Measurements from ENCODE around the gene SCN4A. TPM values are rescaled to one million over a fixed set of nuclear protein-coding genes. Genes with fewer than 3 reads are reported as not detected.

SCN4A gene
- total and polyA plus RNA-seq, 2 of the 13 experiments (the other 11 are each of a cell fraction or from before 2014, with no cell fraction given), result 0.02 to 0.03 TPM

GRCh38 chr17:64004903-64005733, 32.4 kb upstream of the SCN4A start:
- Histone ChIP-seq H3K4me2 (ENCODE audit: low read depth, low read length) (peak overlapping the region; percentile 81), H3K36me3 (replicated peaks in 1 of 2; ENCODE audit: control insufficient read depth in 1 of 2, insufficient read depth in 2 of 2, low read length in 2 of 2) (no peaks in the 10 kb centered on the region), H3K9me3 (ENCODE audit: low read length) (no peaks in the 10 kb centered on the region), H3K27ac (ENCODE audit: extremely low read length, insufficient read depth, low read length) (peak overlapping the region; percentile 8), H3K4me3 (replicated peaks in 1 of 3; ENCODE audit: insufficient read depth in 1 of 3, low read depth in 2 of 3, low read length in 3 of 3) (peak overlapping the region in 1 of 3 experiments; percentile 67; a peak in 2 of 6 replicates), H3K79me2 (ENCODE audit: insufficient read depth, low read length) (no peaks in the 10 kb centered on the region), H2AFZ (ENCODE audit: low read length) (no peak overlapping the region), H3K9ac (ENCODE audit: insufficient read depth, low read depth, low read length) (peak overlapping the region; percentile 18; the same call in 1 of the 2 replicates), H3K27me3 (ENCODE audit: control insufficient read depth in 1 of 2, insufficient read depth in 2 of 2, low read length in 2 of 2) (no peaks in the 10 kb centered on the region), H3K4me1 (ENCODE audit: insufficient read depth, low read length) (peaks cover 76% of the 10 kb centered on the region), H4K20me1 (ENCODE audit: insufficient read depth, low read length) (no peaks in the 10 kb centered on the region)
- 68% methylated on average over 18 of the region's 19 CpGs for WGBS (ENCODE audit: low lambda C conversion rate)
- 0 out of 2 replicates have a peak, but pooled peaks have one; percentile 1 for TF ChIP-seq ZNF746 (CRISPR knock-in tag; IDR thresholded peaks at IDR 0.05)
- no peak for TF ChIP-seq ZBTB3 (CRISPR knock-in tag; IDR thresholded peaks at IDR 0.05; ENCODE audit: borderline replicate concordance, low read depth)
- ATAC-seq (no peak), FAIRE-seq (no peak), DNase-seq (ENCODE audit: low spot score) (no peak)
- ChIA-PET POLR2A (no interaction called here), CTCF (ENCODE audit: low intra/inter-chr PET ratio, low total read pairs) (no interaction called here)
- BruUV-seq (replicated peaks), result no TSS peak
- intact Hi-C loops (cut with micrococcal nuclease; ENCODE audit: unreplicated experiment) (loop anchor here (5.0 kb wide), 1 partner anchor 1642 kb away; no protein-coding TSS in a partner anchor), in situ Hi-C loops (cut with HindIII; ENCODE audit: extremely low pct_ligation_motif_present, low pct_unique_long_range_greater_than_20kb) (no loop called here)

GRCh38 chr17:64004218-64004770, 31.6 kb upstream of the SCN4A start:
- H3K27ac ChIP-seq (ENCODE audit: extremely low read length, insufficient read depth, low read length), result no peak overlapping the region
- no peaks in the 10 kb centered on the region for H4K20me1 ChIP-seq (ENCODE audit: insufficient read depth, low read length)
- no peaks in the 10 kb centered on the region for H3K79me2 ChIP-seq (ENCODE audit: insufficient read depth, low read length)
- H3K4me1 ChIP-seq (ENCODE audit: insufficient read depth, low read length), result peaks cover 76% of the 10 kb centered on the region
- no peak overlapping the region for H3K9ac ChIP-seq (ENCODE audit: insufficient read depth, low read depth, low read length)
- H3K27me3 ChIP-seq (ENCODE audit: control insufficient read depth in 1 of 2, insufficient read depth in 2 of 2, low read length in 2 of 2), result peaks cover 0 to 3% of the 10 kb centered on the region in 2 experiments; a peak in 1 of 5 replicates
- no peak for ATAC-seq
- WGBS (ENCODE audit: low lambda C conversion rate), result 69% methylated on average over 7 of the region's 7 CpGs
- no peak for FAIRE-seq
- no peak overlapping the region for H3K4me3 ChIP-seq (replicated peaks in 1 of 3; ENCODE audit: insufficient read depth in 1 of 3, low read depth in 2 of 3, low read length in 3 of 3)
- intact Hi-C loops (cut with micrococcal nuclease; ENCODE audit: unreplicated experiment) (no loop called here), in situ Hi-C loops (cut with HindIII; ENCODE audit: extremely low pct_ligation_motif_present, low pct_unique_long_range_greater_than_20kb) (no loop called here)
- H2AFZ ChIP-seq (ENCODE audit: low read length), result no peak overlapping the region
- ChIA-PET CTCF (ENCODE audit: low intra/inter-chr PET ratio, low total read pairs) (no interaction called here), POLR2A (no interaction called here)
- BruUV-seq (replicated peaks), result no TSS peak
- no peaks in the 10 kb centered on the region for H3K36me3 ChIP-seq (replicated peaks in 1 of 2; ENCODE audit: control insufficient read depth in 1 of 2, insufficient read depth in 2 of 2, low read length in 2 of 2)
- no peak overlapping the region for H3K4me2 ChIP-seq (ENCODE audit: low read depth, low read length)
- H3K9me3 ChIP-seq (ENCODE audit: low read length), result no peaks in the 10 kb centered on the region
- DNase-seq (ENCODE audit: low spot score), result no peak
- TF ChIP-seq ZNF7 (CRISPR knock-in tag; IDR thresholded peaks at IDR 0.05), result no peak
- no peak for TF ChIP-seq SMYD3 (CRISPR knock-in tag; IDR thresholded peaks at IDR 0.05)
- TF ChIP-seq ZNF883 (CRISPR knock-in tag; IDR thresholded peaks at IDR 0.05; ENCODE audit: not compliant biosample characterization), result no peak
- no peak for TF ChIP-seq ZNF501 (CRISPR knock-in tag; IDR thresholded peaks at IDR 0.05)
- TF ChIP-seq, protein P1, sequence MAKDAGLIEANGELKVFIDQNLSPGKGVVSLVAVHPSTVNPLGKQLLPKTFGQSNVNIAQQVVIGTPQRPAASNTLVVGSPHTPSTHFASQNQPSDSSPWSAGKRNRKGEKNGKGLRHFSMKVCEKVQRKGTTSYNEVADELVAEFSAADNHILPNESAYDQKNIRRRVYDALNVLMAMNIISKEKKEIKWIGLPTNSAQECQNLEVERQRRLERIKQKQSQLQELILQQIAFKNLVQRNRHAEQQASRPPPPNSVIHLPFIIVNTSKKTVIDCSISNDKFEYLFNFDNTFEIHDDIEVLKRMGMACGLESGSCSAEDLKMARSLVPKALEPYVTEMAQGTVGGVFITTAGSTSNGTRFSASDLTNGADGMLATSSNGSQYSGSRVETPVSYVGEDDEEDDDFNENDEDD (CRISPR knock-in tag; IDR thresholded peaks at IDR 0.05; ENCODE audit: borderline replicate concordance), result no peak
- TF ChIP-seq BRCA1 (CRISPR knock-in tag; IDR thresholded peaks at IDR 0.05), result no peak
- no peak for TF ChIP-seq SIX1 (CRISPR knock-in tag; IDR thresholded peaks at IDR 0.05; ENCODE audit: borderline replicate concordance)
- TF ChIP-seq, protein P2, sequence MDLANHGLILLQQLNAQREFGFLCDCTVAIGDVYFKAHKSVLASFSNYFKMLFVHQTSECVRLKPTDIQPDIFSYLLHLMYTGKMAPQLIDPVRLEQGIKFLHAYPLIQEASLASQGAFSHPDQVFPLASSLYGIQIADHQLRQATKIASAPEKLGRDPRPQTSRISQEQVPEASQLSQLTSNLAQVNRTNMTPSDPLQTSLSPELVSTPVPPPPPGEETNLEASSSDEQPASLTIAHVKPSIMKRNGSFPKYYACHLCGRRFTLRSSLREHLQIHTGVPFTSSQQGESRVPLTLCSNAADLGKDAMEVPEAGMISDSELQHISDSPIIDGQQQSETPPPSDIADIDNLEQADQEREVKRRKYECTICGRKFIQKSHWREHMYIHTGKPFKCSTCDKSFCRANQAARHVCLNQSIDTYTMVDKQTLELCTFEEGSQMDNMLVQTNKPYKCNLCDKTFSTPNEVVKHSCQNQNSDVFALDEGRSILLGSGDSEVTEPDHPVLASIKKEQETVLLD (CRISPR knock-in tag; IDR thresholded peaks at IDR 0.05; ENCODE audit: low read depth), result no peak
- TF ChIP-seq ZNF362 (CRISPR knock-in tag; IDR thresholded peaks at IDR 0.05; ENCODE audit: borderline replicate concordance), result no peak
- TF ChIP-seq CAMTA2 (CRISPR knock-in tag; IDR thresholded peaks at IDR 0.05; ENCODE audit: borderline replicate concordance), result no peak
- no peak for TF ChIP-seq PHF5A (CRISPR knock-in tag; IDR thresholded peaks at IDR 0.05; ENCODE audit: low read depth, unreplicated experiment)

Data from HepG2 (cell line).